H1 (cell line): ENCODE data around the gene TNS3. TPM values are rescaled to one million over a fixed set of nuclear protein-coding genes. Genes with fewer than 3 reads are reported as not detected.

ENCODE experiments used
- polyA plus RNA-seq, 7 experiments: library from polyadenylated mRNA; depleted of rRNA in 3 of 7; stranded (reverse) in 5 of 7; unstranded in 2 of 7; fragments of >200 nt in 5 of 7; fragments of 200-250 nt in 2 of 7; gene quantifications; 1 replicate in 5 of 7; 2 replicates in 1 of 7; 4 replicates in 1 of 7; pipeline versions ENCODE4 v1.2.1 to v1.2.3, GENCODE V29; 2011 to 2013; ENCODE audit warnings: missing spikeins in 2 of 7, mixed read lengths in 2 of 7
- total RNA-seq: library from RNA; stranded (reverse); fragmentation: NEBNext Ultra II Directional; extraction: Animal tissue kit (Norgen Biotek cat#: 25700); gene quantifications from 2 replicates; pipeline ENCODE4 v1.2.1, GENCODE V29; 2021
- TF ChIP-seq, protein P1 (sequence below), 3 experiments: IDR thresholded peaks; 1 replicate in 2 of 3; 2 replicates in 1 of 3; pipeline versions ENCODE4 v1.5.1 to v1.6.1; 2011; ENCODE audit warnings: low read length in 3 of 3, mild to moderate bottlenecking in 3 of 3, inconsistent platforms in 2 of 3, low read depth in 1 of 3, moderate library complexity in 1 of 3; ENCODE audit not compliant: insufficient read depth in 1 of 3; ENCODE audit errors: control extremely low read depth in 1 of 3

Gene TNS3
- total and polyA plus RNA-seq, 2 of the 8 experiments (the other 6 are each of a cell fraction or from before 2014, with no cell fraction given): 11.9 to 24.2 TPM

DNA sequence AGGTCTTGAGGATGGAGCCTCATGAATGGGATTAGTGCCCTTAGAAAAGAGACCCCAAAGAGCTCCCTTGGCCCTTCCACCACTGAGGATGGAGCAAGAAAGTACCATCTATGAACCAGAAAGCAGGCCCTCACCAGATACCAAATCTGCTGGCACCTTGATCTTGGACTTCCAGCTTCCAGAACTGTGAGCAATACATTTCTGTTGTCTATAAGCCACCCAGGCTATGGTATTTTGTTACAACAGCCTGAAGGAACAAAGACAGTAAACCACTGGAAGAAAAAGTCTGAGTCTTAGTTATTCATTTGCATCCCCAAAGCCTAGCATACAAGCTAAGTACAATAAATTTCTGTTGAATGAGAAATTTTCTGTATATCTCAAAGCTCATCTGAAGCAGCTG, 37.9 kb upstream of the TNS3 start (continued):
- TF ChIP-seq, protein P1, sequence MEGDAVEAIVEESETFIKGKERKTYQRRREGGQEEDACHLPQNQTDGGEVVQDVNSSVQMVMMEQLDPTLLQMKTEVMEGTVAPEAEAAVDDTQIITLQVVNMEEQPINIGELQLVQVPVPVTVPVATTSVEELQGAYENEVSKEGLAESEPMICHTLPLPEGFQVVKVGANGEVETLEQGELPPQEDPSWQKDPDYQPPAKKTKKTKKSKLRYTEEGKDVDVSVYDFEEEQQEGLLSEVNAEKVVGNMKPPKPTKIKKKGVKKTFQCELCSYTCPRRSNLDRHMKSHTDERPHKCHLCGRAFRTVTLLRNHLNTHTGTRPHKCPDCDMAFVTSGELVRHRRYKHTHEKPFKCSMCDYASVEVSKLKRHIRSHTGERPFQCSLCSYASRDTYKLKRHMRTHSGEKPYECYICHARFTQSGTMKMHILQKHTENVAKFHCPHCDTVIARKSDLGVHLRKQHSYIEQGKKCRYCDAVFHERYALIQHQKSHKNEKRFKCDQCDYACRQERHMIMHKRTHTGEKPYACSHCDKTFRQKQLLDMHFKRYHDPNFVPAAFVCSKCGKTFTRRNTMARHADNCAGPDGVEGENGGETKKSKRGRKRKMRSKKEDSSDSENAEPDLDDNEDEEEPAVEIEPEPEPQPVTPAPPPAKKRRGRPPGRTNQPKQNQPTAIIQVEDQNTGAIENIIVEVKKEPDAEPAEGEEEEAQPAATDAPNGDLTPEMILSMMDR (IDR thresholded peaks at IDR 0.05; ENCODE audit: control extremely low read depth in 1 of 3, insufficient read depth in 1 of 3, low read depth in 1 of 3, low read length in 3 of 3): no peak
- TF ChIP-seq, all 59 proteins: peak for 0
